Type B pancreatic cell (in vitro differentiated cells): ENCODE measurements around the gene LRRC7. TPM values are rescaled to one million over a fixed set of nuclear protein-coding genes. Genes with fewer than 3 reads are reported as not detected.

Experiments used
- DNase-seq: peaks from one replicate; pipeline ENCODE4 v3.0.0; 2021; ENCODE audit warnings: mixed read lengths; ENCODE audit not compliant: unreplicated experiment; ENCODE audit errors: extremely low spot score
- H3K27ac Mint-ChIP-seq: 2 replicates; pipeline ENCODE4 v1.8.0; 2021; ENCODE audit warnings: mild to moderate bottlenecking, mixed read lengths
- H3K27me3 Mint-ChIP-seq: 2 replicates; pipeline ENCODE4 v1.8.0; 2021; ENCODE audit warnings: mixed read lengths
- H3K36me3 Mint-ChIP-seq: 2 replicates; pipeline ENCODE4 v1.8.0; 2021; ENCODE audit warnings: mixed read lengths
- H3K4me1 Mint-ChIP-seq: one replicate; pipeline ENCODE4 v1.8.0; 2021; ENCODE audit warnings: mixed read lengths; ENCODE audit not compliant: unreplicated experiment
- H3K4me3 Mint-ChIP-seq: 2 replicates; pipeline ENCODE4 v1.8.0; 2021; ENCODE audit warnings: mild to moderate bottlenecking, mixed read lengths
- H3K9me3 Mint-ChIP-seq: 2 replicates; pipeline ENCODE4 v1.8.0; 2021; ENCODE audit warnings: mixed read lengths
- CTCF ChIP-seq: fragments of 200-600 bp; sonication (generic); conservative IDR thresholded peaks from 2 replicates; pipeline ENCODE4 v1.5.0; 2021; ENCODE audit warnings: antibody characterized with exemption, mild to moderate bottlenecking
- total RNA-seq: library from RNA; stranded (reverse); gene quantifications from 2 replicates; pipeline ENCODE4 v1.2.1, GENCODE V29; 2021; ENCODE audit warnings: low replicate concordance

Gene LRRC7
- total RNA-seq, 1 donor from 2014 or later = 2.8 TPM

GRCh38 chr1:69898403-69898947, 330.8 kb downstream of the LRRC7 start:
- no peaks in the 10 kb centered on the region for H3K36me3 Mint-ChIP-seq
- no peaks in the 10 kb centered on the region for H3K4me1 Mint-ChIP-seq
- peaks cover 7% of the 10 kb centered on the region for H3K27me3 Mint-ChIP-seq
- H3K27ac Mint-ChIP-seq = no peak overlapping the region
- DNase-seq = no peak
- no peak for TF ChIP-seq CTCF
- no peaks in the 10 kb centered on the region for H3K9me3 Mint-ChIP-seq
- H3K4me3 Mint-ChIP-seq = no peak overlapping the region

- Mint-ChIP-seq H3K4me1 (peaks cover 5% of the 10 kb centered on the region), H3K36me3 (no peaks in the 10 kb centered on the region), H3K9me3 (peaks cover 4% of the 10 kb centered on the region), H3K4me3 (no peak overlapping the region), H3K27ac (no peak overlapping the region), H3K27me3 (no peaks in the 10 kb centered on the region)
- DNase-seq = no peak
- no peak for TF ChIP-seq CTCF
These were observed 343.6 kb downstream of the LRRC7 start for GRCh38 chr1:69911301-69911801.

- Mint-ChIP-seq H3K9me3 (peaks cover 4% of the 10 kb centered on the region), H3K4me1 (peaks cover 5% of the 10 kb centered on the region), H3K27me3 (no peaks in the 10 kb centered on the region), H3K27ac (no peak overlapping the region), H3K36me3 (no peaks in the 10 kb centered on the region), H3K4me3 (no peak overlapping the region)
- TF ChIP-seq CTCF = no peak
- DNase-seq = no peak
These were observed 346.3 kb downstream of the LRRC7 start for GRCh38 chr1:69913977-69914376.

- TF ChIP-seq CTCF = no peak
- Mint-ChIP-seq H3K27ac (peak overlapping the region; percentile 11), H3K9me3 (peaks cover 4% of the 10 kb centered on the region), H3K4me1 (peaks cover 5% of the 10 kb centered on the region), H3K36me3 (no peaks in the 10 kb centered on the region), H3K27me3 (no peaks in the 10 kb centered on the region), H3K4me3 (no peak overlapping the region)
- no peak for DNase-seq
These were observed 347.4 kb downstream of the LRRC7 start for GRCh38 chr1:69914976-69915765.

- no peak for TF ChIP-seq CTCF
- no peaks in the 10 kb centered on the region for H3K27me3 Mint-ChIP-seq
- no peaks in the 10 kb centered on the region for H3K9me3 Mint-ChIP-seq
- no peak overlapping the region for H3K27ac Mint-ChIP-seq
- no peak overlapping the region for H3K4me3 Mint-ChIP-seq
- peaks cover 5% of the 10 kb centered on the region for H3K4me1 Mint-ChIP-seq
- no peaks in the 10 kb centered on the region for H3K36me3 Mint-ChIP-seq
- DNase-seq = no peak
These were observed 351.6 kb downstream of the LRRC7 start for GRCh38 chr1:69919129-69919921.
